ENCODE results near the gene LY86. TPM values are rescaled to one million over a fixed set of nuclear protein-coding genes. Genes with fewer than 3 reads are reported as not detected.

LY86 gene
- total and polyA plus RNA-seq, 2 donors (not counting 1 experiment from before 2014, with no cell fraction given), result 68.7 to 90.2 TPM

DNA sequence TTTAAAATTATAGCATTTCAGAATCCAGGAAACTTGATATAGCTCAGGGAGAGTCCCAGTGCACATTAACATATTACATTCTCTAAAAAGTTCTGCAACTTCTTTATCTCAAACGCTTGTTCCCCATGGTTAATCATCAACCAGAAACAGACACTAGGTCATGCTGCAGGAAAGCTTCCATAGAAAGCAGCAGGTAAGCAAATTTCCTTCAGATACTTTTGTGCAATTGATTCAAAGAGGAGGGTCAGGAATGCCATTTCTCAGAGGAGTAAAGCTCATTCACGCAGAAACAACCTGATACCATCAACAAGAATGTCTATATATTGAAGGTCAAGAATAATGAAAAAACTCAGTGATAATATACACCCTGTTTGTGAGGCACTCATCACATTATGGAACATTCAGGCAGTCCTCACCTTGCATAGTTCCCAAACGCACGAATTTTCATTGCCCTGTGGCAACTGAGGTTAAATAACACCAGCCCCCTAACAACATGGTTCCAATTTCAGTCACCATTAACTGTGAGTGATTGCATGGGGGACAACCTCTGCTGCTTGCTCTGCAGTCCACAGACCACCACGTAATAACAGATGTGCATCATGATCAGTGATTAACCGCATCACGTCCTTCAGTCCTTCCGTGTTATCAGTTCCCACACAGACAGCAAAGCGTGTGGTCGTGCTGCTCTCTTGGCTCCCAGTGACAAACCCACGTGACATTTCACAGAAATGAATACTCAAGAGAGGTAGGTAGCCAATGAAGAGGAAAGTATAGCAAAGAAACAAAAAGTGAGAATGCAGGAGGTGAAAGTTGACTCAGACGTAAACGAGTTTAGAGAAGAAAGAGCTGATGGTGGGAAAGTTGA is 95.7 kb downstream of the LY86 start:
- Mint-ChIP-seq H3K27ac (peak overlapping the region; percentile 66), H3K27me3 (peaks cover 8% of the 10 kb centered on the region), H3K4me3 (peak overlapping the region; percentile 77), H3K9me3 (ENCODE audit: insufficient read depth) (no peaks in the 10 kb centered on the region), H3K4me1 (peaks cover 16% of the 10 kb centered on the region)
- Histone ChIP-seq H2AFZ (ENCODE audit: insufficient read depth, low read depth, low read length, poor library complexity, severe bottlenecking) (no peak overlapping the region), H4K20me1 (ENCODE audit: control insufficient read depth, insufficient read depth, low read length, poor library complexity, severe bottlenecking) (no peaks in the 10 kb centered on the region), H3K36me3 (replicated peaks in 1 of 2; ENCODE audit: control extremely low read depth in 1 of 2, control insufficient read depth in 1 of 2, extremely low read depth in 1 of 2, insufficient read depth in 2 of 2, low read length in 1 of 2) (no peaks in the 10 kb centered on the region), H3K27me3 (replicated peaks in 1 of 4; ENCODE audit: control extremely low read depth in 1 of 4, control insufficient read depth in 3 of 4, insufficient read depth in 4 of 4, low read length in 3 of 4) (no peaks in the 10 kb centered on the region), H3K4me3 (ENCODE audit: control extremely low read depth in 1 of 5, extremely low read depth in 1 of 5, insufficient read depth in 1 of 5, low read depth in 2 of 5, low read length in 4 of 5) (peak overlapping the region in 1 of 5 experiments; percentile 10), H3K9me3 (ENCODE audit: control extremely low read depth in 1 of 3, control insufficient read depth in 2 of 3, insufficient read depth in 1 of 3, low read length in 2 of 3) (peaks cover 0 to 5% (median 0%) of the 10 kb centered on the region in 3 donors), H3K9ac (ENCODE audit: low read length) (no peak overlapping the region), H3K79me2 (ENCODE audit: control insufficient read depth, insufficient read depth, low read length) (no peaks in the 10 kb centered on the region), H3K4me2 (replicated peaks; ENCODE audit: low read depth, low read length, poor library complexity, severe bottlenecking) (peak overlapping the region; percentile 10), H3K27ac (ENCODE audit: low read length in 2 of 2) (no peak overlapping the region), H3K4me1 (ENCODE audit: control insufficient read depth in 2 of 2, insufficient read depth in 2 of 2, low read length in 2 of 2) (peaks cover 0 to 3% of the 10 kb centered on the region in 2 donors)
- ATAC-seq (ENCODE audit: low read depth) (peak; percentile 60), DNase-seq (peak; percentile 39)
- ChIA-PET POLR2A (no interaction called here), CTCF (interaction anchor here (0.5 to 1.7 kb wide), 3 partner anchors 59 to 559 kb away, joined by 3 to 4 read pairs (median 4); no protein-coding TSS in a partner anchor)
- WGBS (ENCODE audit: insufficient coverage), result 77% methylated on average over 7 of the region's 13 CpGs
- intact Hi-C loops (cut with micrococcal nuclease), result no loop called here
- TF ChIP-seq, protein P1, sequence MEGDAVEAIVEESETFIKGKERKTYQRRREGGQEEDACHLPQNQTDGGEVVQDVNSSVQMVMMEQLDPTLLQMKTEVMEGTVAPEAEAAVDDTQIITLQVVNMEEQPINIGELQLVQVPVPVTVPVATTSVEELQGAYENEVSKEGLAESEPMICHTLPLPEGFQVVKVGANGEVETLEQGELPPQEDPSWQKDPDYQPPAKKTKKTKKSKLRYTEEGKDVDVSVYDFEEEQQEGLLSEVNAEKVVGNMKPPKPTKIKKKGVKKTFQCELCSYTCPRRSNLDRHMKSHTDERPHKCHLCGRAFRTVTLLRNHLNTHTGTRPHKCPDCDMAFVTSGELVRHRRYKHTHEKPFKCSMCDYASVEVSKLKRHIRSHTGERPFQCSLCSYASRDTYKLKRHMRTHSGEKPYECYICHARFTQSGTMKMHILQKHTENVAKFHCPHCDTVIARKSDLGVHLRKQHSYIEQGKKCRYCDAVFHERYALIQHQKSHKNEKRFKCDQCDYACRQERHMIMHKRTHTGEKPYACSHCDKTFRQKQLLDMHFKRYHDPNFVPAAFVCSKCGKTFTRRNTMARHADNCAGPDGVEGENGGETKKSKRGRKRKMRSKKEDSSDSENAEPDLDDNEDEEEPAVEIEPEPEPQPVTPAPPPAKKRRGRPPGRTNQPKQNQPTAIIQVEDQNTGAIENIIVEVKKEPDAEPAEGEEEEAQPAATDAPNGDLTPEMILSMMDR (IDR thresholded peaks at IDR 0.05), result no peak
- TF ChIP-seq EZH2 (IDR thresholded peaks at IDR 0.05; ENCODE audit: borderline replicate concordance, insufficient read depth, low read depth, low read length, poor library complexity, severe bottlenecking), result no peak

All from B cell (primary cell).